IMR-90 (cell line): ENCODE results near the gene YRDC. TPM values are rescaled to one million over a fixed set of nuclear protein-coding genes. Genes with fewer than 3 reads are reported as not detected.
A peak's percentile ranks its signal among the peaks of the same experiment; 100 is the strongest.

Source experiments
- ATAC-seq: fragments of 200-7000 bp; cut with Tn5 transposase; 2 replicates; pipeline ENCODE4 v1.9.1; 2020; ENCODE audit warnings: low read depth, mild to moderate bottlenecking, moderate library complexity
- BruUV-seq: library from RNA; stranded (reverse); fragments of 400-500 nt; replicated peaks from 2 replicates; lab custom pipeline; 2021; lab: Mats Ljungman, UMichigan
- CTCF ChIA-PET: fragments of 300-600 bp; formaldehyde crosslinking; extraction: SDS; loops from one replicate; lab custom pipeline; 2021; ENCODE audit warnings: antibody characterized with exemption; lab: Yijun Ruan, JAX
- POLR2A ChIA-PET: fragments of 300-600 bp; sonication (Branson Sonifier 250); formaldehyde crosslinking; loops from one replicate; lab custom pipeline; 2022; ENCODE audit warnings: antibody characterized with exemption; ENCODE audit not compliant: unreplicated experiment; lab: Charles Lee
- DNase-seq: peaks from one replicate; pipeline ENCODE4 v3.0.0; 2013
- H2AFZ ChIP-seq: replicated peaks from 2 replicates; pipeline ENCODE3; 2013; ENCODE audit warnings: low read length, mild to moderate bottlenecking; ENCODE audit not compliant: poor library complexity
- H2AK5ac ChIP-seq: 2 replicates; pipeline ENCODE4 v1.6.1; 2013; ENCODE audit warnings: low read depth, low read length, inconsistent platforms
- H2AK9ac ChIP-seq: replicated peaks from 2 replicates; pipeline ENCODE3; 2013; ENCODE audit warnings: mild to moderate bottlenecking, low read depth, low read length, moderate library complexity; ENCODE audit not compliant: poor library complexity
- H2BK120ac ChIP-seq: 2 replicates; pipeline ENCODE4 v1.6.1; 2013; ENCODE audit warnings: low read depth, low read length, inconsistent platforms
- H2BK15ac ChIP-seq: 3 replicates; pipeline ENCODE4 v1.6.1; 2013; ENCODE audit warnings: low read depth, low read length, inconsistent platforms
- H2BK20ac ChIP-seq: 2 replicates; pipeline ENCODE4 v1.6.1; 2013; ENCODE audit warnings: low read depth, mild to moderate bottlenecking, inconsistent platforms, low read length, moderate library complexity
- H2BK5ac ChIP-seq: 2 replicates; pipeline ENCODE4 v1.6.1; 2013; ENCODE audit warnings: mild to moderate bottlenecking, low read depth, low read length, inconsistent platforms; ENCODE audit not compliant: poor library complexity, severe bottlenecking
- H3K14ac ChIP-seq: replicated peaks from 2 replicates; pipeline ENCODE4 v1.6.1; 2013; ENCODE audit warnings: low read depth, low read length, inconsistent platforms
- H3K18ac ChIP-seq: 2 replicates; pipeline ENCODE4 v1.6.1; 2013; ENCODE audit warnings: low read depth, low read length, control low read depth
- H3K23ac ChIP-seq: 2 replicates; pipeline ENCODE4 v1.6.1; 2013; ENCODE audit warnings: low read depth, low read length, inconsistent platforms
- H3K27ac ChIP-seq: 2 replicates; pipeline ENCODE4 v1.5.1; 2013; ENCODE audit warnings: mild to moderate bottlenecking, control low read depth, low read length; ENCODE audit not compliant: insufficient read depth
- H3K27me3 ChIP-seq: 2 replicates; pipeline ENCODE4 v1.6.1; 2013; ENCODE audit warnings: low read length; ENCODE audit not compliant: control insufficient read depth, insufficient read depth
- H3K36me3 ChIP-seq: 2 replicates; pipeline ENCODE4 v1.6.1; 2013; ENCODE audit warnings: low read length, mixed read lengths; ENCODE audit not compliant: control insufficient read depth, insufficient read depth
- H3K4ac ChIP-seq: 2 replicates; pipeline ENCODE4 v1.6.1; 2013; ENCODE audit warnings: low read depth, low read length, inconsistent platforms
- H3K4me1 ChIP-seq: 2 replicates; pipeline ENCODE4 v1.6.1; 2013; ENCODE audit warnings: low read length, mixed read lengths; ENCODE audit not compliant: control insufficient read depth, insufficient read depth
- H3K4me2 ChIP-seq: 2 replicates; pipeline ENCODE4 v1.6.1; 2013; ENCODE audit warnings: low read depth, mild to moderate bottlenecking, control low read depth, low read length, moderate library complexity
- H3K4me3 ChIP-seq: 2 replicates; pipeline ENCODE4 v1.5.1; 2013; ENCODE audit warnings: low read depth, mild to moderate bottlenecking, control low read depth, low read length, moderate library complexity; ENCODE audit not compliant: insufficient read depth
- H3K56ac ChIP-seq: 2 replicates; pipeline ENCODE4 v1.6.1; 2013; ENCODE audit warnings: low read length, inconsistent platforms; ENCODE audit not compliant: insufficient read depth; ENCODE audit errors: extremely low read depth
- H3K79me1 ChIP-seq, 2 experiments: 2 replicates each; pipeline ENCODE4 v1.6.1; 2013; ENCODE audit warnings: low read length in 2 of 2, inconsistent platforms in 1 of 2, low read depth in 1 of 2
- H3K9ac ChIP-seq: 2 replicates; pipeline ENCODE4 v1.6.1; 2013; ENCODE audit warnings: low read depth, low read length, control low read depth
- H3K9me1 ChIP-seq: 2 replicates; pipeline ENCODE4 v1.6.1; 2013; ENCODE audit warnings: low read length, inconsistent platforms; ENCODE audit not compliant: insufficient read depth
- H3K9me3 ChIP-seq: 2 replicates; pipeline ENCODE4 v1.6.1; 2013; ENCODE audit warnings: low read length; ENCODE audit not compliant: control insufficient read depth, insufficient read depth
- H4K20me1 ChIP-seq: 2 replicates; pipeline ENCODE4 v1.6.1; 2013; ENCODE audit warnings: low read length, inconsistent platforms; ENCODE audit not compliant: insufficient read depth
- H4K5ac ChIP-seq: 2 replicates; pipeline ENCODE4 v1.6.1; 2013; ENCODE audit warnings: mild to moderate bottlenecking, low read depth, low read length, control low read depth
- H4K8ac ChIP-seq, 2 experiments: 2 replicates each; pipeline ENCODE4 v1.6.1; 2013; ENCODE audit warnings: low read depth in 2 of 2, low read length in 2 of 2, control low read depth in 1 of 2, inconsistent platforms in 1 of 2
- H4K91ac ChIP-seq: 2 replicates; pipeline ENCODE4 v1.6.1; 2013; ENCODE audit warnings: low read depth, low read length, inconsistent platforms; ENCODE audit not compliant: insufficient read depth
- BHLHE40 ChIP-seq: fragments of 150-350 bp; IDR thresholded peaks from 2 replicates; pipeline ENCODE4 v1.6.1; 2016; ENCODE audit warnings: mild to moderate bottlenecking, low read depth, low read length
- CEBPB ChIP-seq: IDR thresholded peaks from 2 replicates; pipeline ENCODE4 v1.6.1; 2012; ENCODE audit warnings: low read depth, low read length, improper control_type of control experiment
- CHD1 ChIP-seq: IDR thresholded peaks from 2 replicates; pipeline ENCODE4 v1.6.1; 2012; ENCODE audit warnings: low read depth, low read length, improper control_type of control experiment
- FOS ChIP-seq: fragments of 150-350 bp; IDR thresholded peaks from 2 replicates; pipeline ENCODE4 v1.6.1; 2016; ENCODE audit warnings: low read depth, low read length
- MAFK ChIP-seq: IDR thresholded peaks from 2 replicates; pipeline ENCODE4 v1.6.1; 2012; ENCODE audit warnings: low read depth, low read length, improper control_type of control experiment
- NFE2L2 ChIP-seq: fragments of 150-350 bp; IDR thresholded peaks from 2 replicates; pipeline ENCODE4 v1.6.1; 2016; ENCODE audit warnings: low read depth, mild to moderate bottlenecking, low read length
- POLR2A ChIP-seq: IDR thresholded peaks from 2 replicates; pipeline ENCODE4 v1.6.1; 2012; ENCODE audit warnings: mild to moderate bottlenecking, low read depth, low read length
- RAD21 ChIP-seq: IDR thresholded peaks from 2 replicates; pipeline ENCODE4 v1.6.1; 2012; ENCODE audit warnings: low read length, improper control_type of control experiment
- RCOR1 ChIP-seq: IDR thresholded peaks from 2 replicates; pipeline ENCODE4 v1.6.1; 2012; ENCODE audit warnings: mild to moderate bottlenecking, low read length, improper control_type of control experiment; ENCODE audit not compliant: insufficient replicate concordance
- RFX5 ChIP-seq: IDR thresholded peaks from 2 replicates; pipeline ENCODE4 v1.8.0; 2012; ENCODE audit warnings: low read depth, mild to moderate bottlenecking, low read length, moderate library complexity
- SMC3 ChIP-seq: fragments of 150-350 bp; IDR thresholded peaks from 2 replicates; pipeline ENCODE4 v1.6.1; 2016; ENCODE audit warnings: low read depth, mild to moderate bottlenecking, antibody characterized with exemption, low read length, moderate library complexity
- USF2 ChIP-seq: fragments of 150-350 bp; IDR thresholded peaks from 2 replicates; pipeline ENCODE4 v1.6.1; 2017; ENCODE audit warnings: mild to moderate bottlenecking, antibody characterized with exemption, low read length, low read depth
- WGBS, 2 experiments: methylation state at CpG; one replicate each; pipeline versions ENCODE4 v1.1.5 to v1.1.7; 2013; ENCODE audit warnings: missing lambda C conversion rate in 2 of 2; ENCODE audit not compliant: insufficient read length in 1 of 2; ENCODE audit errors: extremely low coverage in 2 of 2; 5-methylcytosine and 5-hydroxymethylcytosine counted together
- dilution Hi-C: fragments of 300-500 bp; cut with HindIII; formaldehyde crosslinking; loops from one replicate; pipeline ENCODE4 v1.14.3; 2018; ENCODE audit warnings: low sequenced_read_pairs; ENCODE audit not compliant: unreplicated experiment
- in situ Hi-C: fragments of 300-500 bp; cut with MboI; formaldehyde crosslinking; loops from 3 replicates; pipeline ENCODE4 v1.14.3; 2019; ENCODE audit warnings: low sequenced_read_pairs, inconsistent platforms, mixed read lengths
- intact Hi-C: fragments of 100-400 bp; cut with micrococcal nuclease; formaldehyde crosslinking; loops from 2 replicates; pipeline ENCODE4 v1.10.0; 2022
- polyA plus RNA-seq, 3 experiments: library from polyadenylated mRNA; depleted of rRNA; stranded (reverse); fragments of >200 nt; gene quantifications; 2 replicates each; pipeline ENCODE4 v1.2.3, GENCODE V29; 2012; ENCODE audit warnings: low replicate concordance in 1 of 3
- total RNA-seq: library from RNA; depleted of rRNA; stranded (reverse); fragments of >200 nt; gene quantifications from 2 replicates; pipeline ENCODE4 v1.2.3, GENCODE V29; 2012

Gene YRDC
- total and polyA plus RNA-seq, 2 of the 4 experiments (the other 2 are of a cell fraction) = 21.0 to 21.7 TPM

- no peak for DNase-seq
- ATAC-seq = no peak
- Histone ChIP-seq H3K36me3 (peaks cover 18% of the 10 kb centered on the region), H2AK9ac (no peak overlapping the region), H3K4me2 (no peak overlapping the region), H2BK5ac (no peak overlapping the region), H3K4me3 (no peak overlapping the region), H3K9me1 (peaks cover 9% of the 10 kb centered on the region; the same call in 1 of the 2 replicates), H3K27me3 (no peaks in the 10 kb centered on the region), H3K9ac (no peak overlapping the region), H2BK20ac (no peak overlapping the region), H4K91ac (no peak overlapping the region), H3K18ac (no peak overlapping the region), H3K27ac (peak overlapping the region; percentile 16; the same call in 1 of the 2 replicates), H4K20me1 (peaks cover 3% of the 10 kb centered on the region; the same call in 1 of the 2 replicates), H4K8ac (no peak overlapping the region), H2BK120ac (no peak overlapping the region), H3K56ac (no peak overlapping the region), H2AFZ (no peak overlapping the region), H3K4ac (no peak overlapping the region), H3K4me1 (peaks cover 1% of the 10 kb centered on the region; the same call in 1 of the 2 replicates), H3K23ac (no peak overlapping the region), H3K9me3 (no peaks in the 10 kb centered on the region), H3K79me1 (peaks cover 26 to 40% of the 10 kb centered on the region in 2 experiments), H2AK5ac (no peak overlapping the region), H2BK15ac (no peak overlapping the region), H3K14ac (no peak overlapping the region), H4K5ac (no peak overlapping the region; the same call in 1 of the 2 replicates)
- ChIA-PET CTCF (no interaction called here), POLR2A (no interaction called here)
- in situ Hi-C loops (no loop called here), intact Hi-C loops (no loop called here), dilution Hi-C loops (no loop called here)
- no TSS peak for BruUV-seq
- WGBS, 2 experiments = no CpG with 5 or more reads among the region's 2 CpGs
- no peak for TF ChIP-seq CEBPB
- TF ChIP-seq RAD21 = no peak
- no peak for TF ChIP-seq RCOR1
- TF ChIP-seq POLR2A = no peak
- no peak for TF ChIP-seq MAFK
- no peak for TF ChIP-seq FOS
- TF ChIP-seq RFX5 = no peak
- no peak for TF ChIP-seq NFE2L2
- TF ChIP-seq CHD1 = no peak
- TF ChIP-seq SMC3 = no peak
- no peak for TF ChIP-seq BHLHE40
- no peak for TF ChIP-seq USF2
Measured at GRCh38 chr1:37813529-37814145, 5.6 kb upstream of the YRDC start.
